GM23248 (cell line): ENCODE measurements around the gene FOXN1.

Experiments
- EZH2 ChIP-seq: fragments of 200-600 bp; sonication (generic); IDR thresholded peaks from 2 replicates; pipeline ENCODE4 v1.6.1; 2018; ENCODE audit warnings: antibody characterized with exemption, mild to moderate bottlenecking; ENCODE audit not compliant: insufficient read depth, poor library complexity, severe bottlenecking
- EZH2phosphoT487 ChIP-seq: fragments of 200-600 bp; sonication (generic); IDR thresholded peaks from 2 replicates; pipeline ENCODE4 v1.6.1; 2018; ENCODE audit warnings: antibody characterized with exemption, moderate library complexity, mild to moderate bottlenecking, low read depth; ENCODE audit not compliant: insufficient read depth

DNA sequence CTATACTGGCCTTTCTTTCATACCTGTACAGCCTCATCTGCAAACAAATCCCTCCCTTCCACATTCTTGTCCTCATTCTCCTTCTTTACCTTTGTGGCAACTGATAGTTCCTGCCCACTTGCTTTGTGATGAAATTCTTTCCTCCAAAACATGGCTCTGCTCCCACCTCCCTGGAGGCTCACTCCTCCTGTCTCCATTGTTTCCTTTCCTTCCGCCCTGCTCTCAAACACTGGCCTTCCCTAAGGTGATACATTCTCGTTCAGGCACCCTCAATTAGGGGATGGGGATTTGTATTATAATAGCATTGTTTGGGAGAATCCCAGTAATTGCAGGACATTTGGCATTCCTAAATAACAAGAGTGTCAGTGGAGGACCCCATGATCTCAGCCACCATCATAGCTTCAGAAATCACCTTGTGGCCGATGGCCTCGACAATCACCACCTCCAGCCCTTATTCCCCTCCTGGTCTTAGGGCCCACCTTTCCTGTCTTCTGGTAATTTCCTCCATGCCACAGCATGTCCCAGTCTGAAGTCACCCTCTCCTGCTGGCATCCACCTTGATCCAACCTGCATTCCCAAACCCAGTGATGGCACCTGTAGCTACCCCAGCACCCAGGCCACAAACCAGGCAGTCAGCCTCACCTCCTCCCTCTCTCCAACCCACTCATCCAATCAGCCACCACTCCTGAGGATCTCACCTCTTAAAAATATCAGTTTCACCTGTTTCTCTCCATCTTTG is 38.4 kb downstream of the FOXN1 start:
- TF ChIP-seq EZH2phosphoT487 (no peak), EZH2 (no peak)
